Effector memory CD8-positive, alpha-beta T cell (primary cell): Measurements from ENCODE around the gene CDK17.
A peak's percentile ranks its signal among the peaks of the same experiment; 100 is the strongest.

Source experiments
- ATAC-seq: fragments of 150-1000 bp; cut with Tn5 transposase; replicated peaks from 2 replicates; pipeline ENCODE4 v1.10.0; 2021; ENCODE audit warnings: mild to moderate bottlenecking, moderate library complexity
- DNase-seq, 3 experiments: peaks; one replicate each; pipeline ENCODE4 v3.0.0; 2021
- H3K27ac Mint-ChIP-seq, 2 donors: one replicate each; pipeline ENCODE4 v1.8.0; 2022; ENCODE audit warnings: mild to moderate bottlenecking in 2 of 2, mixed read lengths in 2 of 2, moderate library complexity in 2 of 2
- H3K27me3 Mint-ChIP-seq, 2 donors: one replicate each; pipeline ENCODE4 v1.8.0; 2022; ENCODE audit warnings: mixed read lengths in 2 of 2
- H3K36me3 Mint-ChIP-seq: one replicate; pipeline ENCODE4 v1.8.0; 2022; ENCODE audit warnings: mild to moderate bottlenecking, moderate library complexity, mixed read lengths; ENCODE audit not compliant: insufficient read depth
- H3K4me1 Mint-ChIP-seq, 2 donors: one replicate each; pipeline ENCODE4 v1.8.0; 2022; ENCODE audit warnings: low read depth in 2 of 2, mixed read lengths in 2 of 2
- H3K4me3 Mint-ChIP-seq, 2 donors: one replicate each; pipeline ENCODE4 v1.8.0; 2022; ENCODE audit warnings: mild to moderate bottlenecking in 2 of 2, mixed read lengths in 2 of 2, moderate library complexity in 2 of 2
- H3K9me3 Mint-ChIP-seq, 2 donors: one replicate each; pipeline ENCODE4 v1.8.0; 2022; ENCODE audit warnings: mixed read lengths in 2 of 2

Gene CDK17

DNA sequence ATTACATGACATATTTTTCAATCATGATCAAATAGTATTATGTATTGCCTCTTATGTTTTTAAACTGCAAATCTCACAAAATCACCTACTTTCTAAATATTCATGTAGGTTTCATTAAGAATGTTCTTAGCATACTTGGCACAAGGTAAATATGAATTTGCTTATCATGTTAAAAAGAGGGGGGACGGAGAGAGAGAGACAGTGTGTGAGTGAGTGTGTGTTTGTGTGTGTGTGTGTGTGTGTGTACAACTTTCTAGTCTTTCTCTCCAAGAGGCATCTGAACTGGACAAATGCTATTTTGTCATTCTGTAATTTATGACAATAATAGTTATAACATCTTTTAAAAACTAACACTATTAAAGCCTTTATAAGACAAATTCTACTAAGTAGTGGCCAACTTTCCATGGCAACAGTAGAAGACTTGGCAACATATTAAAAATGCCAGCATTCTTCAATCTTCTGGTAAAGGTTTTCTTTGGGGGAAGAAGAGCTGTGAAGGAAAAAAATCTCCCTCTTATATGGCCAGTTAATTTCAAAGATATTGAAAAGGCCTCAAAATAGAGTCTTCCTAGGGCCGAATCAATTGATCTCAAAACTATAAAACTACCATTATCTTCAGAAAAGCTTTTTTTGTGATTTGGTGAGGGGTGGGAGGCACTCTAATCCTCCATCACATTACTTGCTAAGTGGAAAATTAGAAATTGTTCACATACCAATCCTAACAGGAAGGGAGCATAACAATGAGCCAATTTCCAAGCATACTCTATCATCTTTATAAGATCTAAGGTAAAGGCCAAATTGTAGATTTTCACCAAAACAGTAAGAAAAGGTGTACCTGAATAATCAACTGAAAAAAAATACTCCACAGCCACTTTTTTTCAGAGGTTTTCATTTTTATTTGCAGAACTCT, 28.2 kb downstream of the CDK17 start:
- no peaks in the 10 kb centered on the region for H3K9me3 Mint-ChIP-seq
- H3K36me3 Mint-ChIP-seq: peaks cover 53% of the 10 kb centered on the region
- H3K27me3 Mint-ChIP-seq: no peaks in the 10 kb centered on the region
- peaks cover 60 to 77% of the 10 kb centered on the region in 2 donors for H3K4me1 Mint-ChIP-seq
- DNase-seq: no peak
- peak overlapping the region in 1 of 2 donors; percentile 9 for H3K4me3 Mint-ChIP-seq
- peak overlapping the region; percentile 35 to 51 for H3K27ac Mint-ChIP-seq
- no peak for ATAC-seq

DNA sequence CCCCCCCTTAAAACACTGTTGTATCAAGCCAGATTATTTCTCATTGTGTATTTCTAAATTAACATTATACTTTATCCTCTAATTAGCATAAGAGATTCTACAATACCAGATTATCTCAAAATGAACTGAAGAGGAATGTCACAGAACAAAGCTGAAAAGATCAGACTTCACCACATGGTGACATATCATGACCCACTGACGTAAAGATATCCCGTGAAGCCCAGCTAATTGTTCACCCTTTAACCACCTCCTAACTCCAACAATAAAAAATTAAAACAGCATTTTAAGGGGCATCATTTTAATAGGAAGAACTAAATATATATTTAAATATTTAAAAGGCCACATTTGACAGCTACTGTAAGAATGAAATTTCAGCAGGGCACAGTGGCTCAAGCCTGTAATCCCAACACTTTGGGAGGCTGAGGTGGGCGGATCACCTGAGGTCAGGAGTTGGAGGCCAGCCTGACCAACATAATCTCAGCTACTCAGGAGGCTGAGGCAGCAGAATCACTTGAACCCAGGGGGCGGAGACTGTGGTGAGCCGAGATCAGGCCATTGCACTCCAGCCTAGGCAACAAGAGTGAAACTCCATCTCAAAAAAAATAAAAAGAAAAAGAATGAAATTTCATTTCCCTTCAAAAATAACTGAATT, 29.0 kb downstream of the CDK17 start:
- Mint-ChIP-seq H3K36me3 (peaks cover 60% of the 10 kb centered on the region), H3K27ac (peak overlapping the region; percentile 35 to 51), H3K9me3 (no peaks in the 10 kb centered on the region), H3K4me3 (peak overlapping the region in 1 of 2 donors; percentile 60), H3K4me1 (peaks cover 62 to 79% of the 10 kb centered on the region in 2 donors), H3K27me3 (no peaks in the 10 kb centered on the region)
- DNase-seq (no peak), ATAC-seq (no peak)

DNA sequence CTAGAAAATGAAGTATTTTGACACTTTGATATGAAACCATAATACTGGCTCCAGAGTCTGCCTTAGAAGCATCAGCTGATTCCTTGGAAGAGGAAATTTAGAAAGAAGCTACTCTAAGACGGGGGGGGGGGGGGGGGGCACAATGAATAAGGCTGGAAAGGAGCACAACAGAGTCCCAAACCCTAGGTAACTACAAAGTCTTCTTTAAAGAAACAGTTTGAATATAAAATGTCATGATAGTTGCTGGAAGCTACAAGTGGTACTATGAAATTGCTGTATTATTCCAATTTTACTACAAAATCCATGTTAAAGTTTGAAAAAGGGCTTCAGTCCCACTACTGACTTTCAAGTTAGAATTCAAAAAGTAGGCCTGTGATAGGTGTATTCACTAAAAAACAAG, 31.6 kb downstream of the CDK17 start:
- DNase-seq (no peak), ATAC-seq (no peak)
- Mint-ChIP-seq H3K4me3 (no peak overlapping the region), H3K9me3 (no peaks in the 10 kb centered on the region), H3K36me3 (peaks cover 66% of the 10 kb centered on the region), H3K27ac (no peak overlapping the region), H3K4me1 (peaks cover 47 to 75% of the 10 kb centered on the region in 2 donors), H3K27me3 (no peaks in the 10 kb centered on the region)

DNA sequence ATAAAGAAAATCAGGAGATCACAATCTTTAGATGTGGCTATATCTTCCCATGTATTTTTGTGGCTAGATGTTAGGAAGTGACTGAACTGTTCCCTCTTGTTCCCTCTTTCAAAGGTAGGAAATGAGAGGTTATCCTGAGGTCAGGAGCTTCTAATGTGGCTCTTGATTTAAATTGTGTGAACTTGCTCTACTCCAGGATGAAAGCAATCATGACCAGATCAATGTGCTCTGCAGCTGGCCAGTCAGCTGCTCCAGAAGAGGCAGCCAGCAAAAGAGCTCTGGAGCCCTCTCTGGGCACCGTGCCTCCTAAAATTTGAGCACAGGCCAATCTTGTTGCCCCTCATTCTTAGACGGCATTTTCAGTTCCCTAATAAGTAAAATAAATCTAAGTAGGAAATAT, 32.0 kb downstream of the CDK17 start:
- ATAC-seq: no peak
- Mint-ChIP-seq H3K27ac (peak overlapping the region in 1 of 2 donors; percentile 41), H3K36me3 (peaks cover 66% of the 10 kb centered on the region), H3K27me3 (no peaks in the 10 kb centered on the region), H3K9me3 (no peaks in the 10 kb centered on the region), H3K4me1 (peaks cover 44 to 70% of the 10 kb centered on the region in 2 donors), H3K4me3 (no peak overlapping the region)
- DNase-seq: no peak

DNA sequence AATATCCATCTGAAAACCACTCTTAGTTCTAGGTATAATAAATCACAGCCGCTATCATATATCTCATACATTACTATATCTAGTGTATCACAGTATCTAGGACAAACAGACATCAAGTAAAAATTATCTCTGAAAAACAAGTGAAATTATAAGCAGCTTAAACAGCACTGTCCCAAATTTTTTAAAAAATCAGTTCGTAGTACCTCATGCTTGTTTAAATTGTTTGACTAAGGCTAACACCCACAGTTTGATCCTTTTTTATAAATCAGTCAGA, 33.9 kb downstream of the CDK17 start:
- H3K36me3 Mint-ChIP-seq: peaks cover 70% of the 10 kb centered on the region
- no peak for ATAC-seq
- peak overlapping the region in 1 of 2 donors; percentile 23 for H3K27ac Mint-ChIP-seq
- no peaks in the 10 kb centered on the region for H3K9me3 Mint-ChIP-seq
- H3K4me1 Mint-ChIP-seq: peaks cover 35 to 70% of the 10 kb centered on the region in 2 donors
- H3K27me3 Mint-ChIP-seq: no peaks in the 10 kb centered on the region
- peak overlapping the region in 1 of 2 donors; percentile 12 for H3K4me3 Mint-ChIP-seq
- no peak for DNase-seq

DNA sequence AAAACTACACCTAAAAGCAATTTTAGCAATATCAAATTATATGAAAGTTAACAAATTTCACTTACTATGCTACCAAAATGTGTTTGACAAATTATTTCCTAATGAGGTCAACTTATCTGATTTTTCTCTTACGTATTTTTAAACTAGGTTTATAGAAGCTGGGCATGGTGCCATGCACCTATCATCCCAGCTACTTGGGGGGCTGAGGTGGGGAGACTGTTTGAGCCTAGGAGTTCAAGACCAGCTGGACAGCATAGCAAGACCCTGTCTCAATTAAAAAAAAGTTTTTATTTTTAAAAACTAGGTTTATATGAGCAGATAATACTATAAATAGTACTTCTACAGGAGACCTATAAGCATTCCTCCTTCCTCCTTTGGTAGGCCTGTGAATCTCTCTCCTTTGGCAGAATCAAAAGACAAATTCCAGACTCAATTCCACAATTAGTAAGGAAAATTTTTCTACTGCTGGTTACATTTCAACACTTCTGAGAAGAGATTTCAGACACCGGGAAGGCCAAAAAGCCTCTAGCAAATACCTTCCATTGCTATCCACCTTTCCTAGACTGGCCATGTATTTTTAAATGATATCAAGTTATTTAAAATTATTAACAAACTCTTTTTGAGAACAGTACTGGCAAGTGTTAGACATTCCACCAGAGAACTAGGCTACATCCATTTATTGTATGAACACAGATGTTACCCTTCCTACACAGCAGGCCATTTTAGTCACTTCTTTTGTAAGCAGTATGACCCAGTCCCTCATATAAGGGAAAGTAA, 34.4 kb downstream of the CDK17 start:
- no peaks in the 10 kb centered on the region for H3K9me3 Mint-ChIP-seq
- DNase-seq: no peak

DNA sequence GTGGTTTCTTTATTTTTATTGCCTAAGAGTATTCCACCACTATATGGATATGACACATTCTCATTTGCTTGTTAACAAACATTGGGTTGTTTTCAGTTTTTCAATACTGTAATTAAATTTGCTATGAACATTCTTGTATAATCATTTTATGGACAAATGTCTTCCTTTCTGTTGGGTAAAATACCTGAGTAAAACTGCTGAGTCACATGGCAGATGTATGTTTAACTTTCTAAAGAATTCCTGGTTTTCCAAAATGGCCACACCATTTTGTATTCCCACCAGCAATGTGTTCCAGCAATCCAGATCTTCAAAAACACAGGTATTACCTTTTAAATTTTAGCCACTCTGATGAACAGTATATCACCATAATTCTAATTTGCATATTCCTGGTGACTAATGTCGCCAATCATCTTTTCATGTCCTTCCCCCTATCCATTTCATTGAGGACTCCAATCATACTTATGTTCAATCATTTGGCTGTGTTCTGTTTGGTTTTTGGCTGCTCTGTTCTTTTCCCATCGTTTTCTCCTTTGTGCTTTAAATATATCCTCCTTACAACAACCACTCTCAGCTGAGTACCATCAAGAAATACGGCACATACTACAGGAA, 36.0 kb downstream of the CDK17 start:
- Mint-ChIP-seq H3K4me1 (peaks cover 38 to 73% of the 10 kb centered on the region in 2 donors), H3K27ac (peak overlapping the region in 1 of 2 donors; percentile 8)

More for the DNA sequence above, 34.4 kb downstream of the CDK17 start:
- H3K4me1 Mint-ChIP-seq: peaks cover 35 to 70% of the 10 kb centered on the region in 2 donors
- peaks cover 66% of the 10 kb centered on the region for H3K36me3 Mint-ChIP-seq
- H3K4me3 Mint-ChIP-seq: peak overlapping the region in 1 of 2 donors; percentile 12
- H3K27ac Mint-ChIP-seq: peak overlapping the region in 1 of 2 donors; percentile 23
- no peak for ATAC-seq
- no peaks in the 10 kb centered on the region for H3K27me3 Mint-ChIP-seq

DNA sequence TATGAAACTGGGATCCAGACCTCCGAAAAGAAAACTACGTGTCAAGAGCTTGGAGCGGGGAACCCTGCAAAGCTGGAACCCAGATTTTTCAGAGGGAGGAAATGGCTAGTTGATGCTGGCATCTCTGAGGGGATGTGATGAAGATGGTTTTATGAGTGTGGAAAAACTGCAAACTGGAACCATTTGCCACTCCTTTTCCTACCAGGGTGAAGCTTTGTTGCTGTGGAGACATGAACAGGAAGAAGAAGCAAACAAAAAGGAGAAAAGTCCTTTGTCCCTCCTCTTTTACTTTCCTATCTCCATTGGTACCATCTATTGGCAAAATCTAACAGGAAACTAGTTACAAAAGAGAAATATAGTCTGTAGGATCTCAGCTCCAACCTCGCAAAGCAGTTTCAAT, 39.2 kb downstream of the CDK17 start:
- H3K4me1 Mint-ChIP-seq: peaks cover 26 to 65% of the 10 kb centered on the region in 2 donors
- H3K27ac Mint-ChIP-seq: peak overlapping the region in 1 of 2 donors; percentile 38
- no peaks in the 10 kb centered on the region for H3K27me3 Mint-ChIP-seq
- H3K4me3 Mint-ChIP-seq: peak overlapping the region in 1 of 2 donors; percentile 9
- H3K9me3 Mint-ChIP-seq: no peaks in the 10 kb centered on the region
- ATAC-seq: no peak
- H3K36me3 Mint-ChIP-seq: peaks cover 64% of the 10 kb centered on the region
- DNase-seq: no peak

More for the DNA sequence above, 36.0 kb downstream of the CDK17 start:
- DNase-seq: no peak
- no peaks in the 10 kb centered on the region for H3K27me3 Mint-ChIP-seq
- no peaks in the 10 kb centered on the region for H3K9me3 Mint-ChIP-seq
- peak overlapping the region in 1 of 2 donors; percentile 41 for H3K4me3 Mint-ChIP-seq
- peaks cover 66% of the 10 kb centered on the region for H3K36me3 Mint-ChIP-seq
- no peak for ATAC-seq

DNA sequence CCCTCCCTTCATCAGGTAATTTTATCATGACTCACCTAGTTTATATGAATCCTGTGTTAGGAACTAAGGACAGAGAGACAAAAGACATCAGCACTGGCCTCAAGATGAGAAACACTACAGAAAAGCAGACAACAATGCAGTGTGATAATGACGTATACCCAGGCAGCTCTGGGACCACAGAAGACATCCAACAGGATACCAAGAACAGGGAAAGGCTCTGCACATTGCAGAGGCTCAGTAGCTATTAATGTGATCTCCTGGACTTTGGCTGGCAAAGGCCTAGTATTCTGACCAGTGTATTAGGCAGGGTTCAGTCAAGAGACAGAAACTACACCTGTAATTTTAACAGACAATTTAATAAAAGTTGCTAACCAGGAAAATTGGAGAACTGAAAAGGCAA, 39.7 kb downstream of the CDK17 start:
- Mint-ChIP-seq H3K4me1 (peaks cover 28 to 64% of the 10 kb centered on the region in 2 donors), H3K27ac (peak overlapping the region in 1 of 2 donors; percentile 38), H3K36me3 (peaks cover 62% of the 10 kb centered on the region), H3K27me3 (no peaks in the 10 kb centered on the region), H3K9me3 (no peaks in the 10 kb centered on the region), H3K4me3 (peak overlapping the region in 1 of 2 donors; percentile 9)
- DNase-seq (no peak), ATAC-seq (peak; percentile 23)

DNA sequence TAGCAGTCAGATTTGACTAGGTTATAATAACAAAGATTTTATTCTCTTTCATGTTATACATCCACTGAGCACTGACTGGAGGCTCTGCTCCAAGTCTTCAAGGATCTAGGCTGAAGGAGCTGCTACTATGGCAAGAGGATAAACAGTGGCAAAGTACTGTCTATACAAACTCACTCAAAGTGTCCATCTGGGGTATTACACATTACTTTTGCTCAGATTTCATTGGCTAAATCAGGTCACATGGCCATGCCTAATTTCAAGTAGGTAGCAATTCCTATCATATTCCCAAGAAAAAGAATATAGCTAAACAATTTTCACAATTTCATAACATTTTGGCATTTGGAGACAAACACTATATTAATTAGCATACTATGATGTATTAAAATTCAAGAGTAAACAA, 40.9 kb downstream of the CDK17 start:
- H3K4me3 Mint-ChIP-seq: no peak overlapping the region
- ATAC-seq (peak; percentile 39), DNase-seq (no peak)
- H3K27ac Mint-ChIP-seq: no peak overlapping the region
- no peaks in the 10 kb centered on the region for H3K9me3 Mint-ChIP-seq
- peaks cover 60% of the 10 kb centered on the region for H3K36me3 Mint-ChIP-seq
- H3K27me3 Mint-ChIP-seq: no peaks in the 10 kb centered on the region
- peaks cover 33 to 65% of the 10 kb centered on the region in 2 donors for H3K4me1 Mint-ChIP-seq

DNA sequence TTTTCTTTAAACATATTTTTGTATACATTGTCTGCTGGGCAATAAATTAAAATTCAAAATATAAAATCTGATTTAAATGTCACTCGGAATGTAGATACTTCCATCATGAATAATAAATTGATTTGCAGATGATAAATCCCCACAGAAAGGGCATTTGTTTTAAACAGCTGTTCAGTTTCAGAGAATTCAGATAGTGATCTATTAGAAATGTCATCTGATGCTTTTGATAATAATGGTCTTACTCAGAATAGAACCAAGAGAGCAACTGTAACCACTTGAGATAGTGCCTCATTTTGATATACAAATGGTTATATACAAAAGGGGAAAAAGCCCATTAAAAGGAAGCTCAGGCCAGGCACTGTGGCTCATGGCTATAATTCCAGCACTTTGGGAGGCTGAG, 43.4 kb downstream of the CDK17 start:
- ATAC-seq (no peak), DNase-seq (no peak)
- peak overlapping the region in 1 of 2 donors; percentile 13 for H3K4me3 Mint-ChIP-seq
- no peak overlapping the region for H3K27ac Mint-ChIP-seq
- H3K36me3 Mint-ChIP-seq: peaks cover 46% of the 10 kb centered on the region
- H3K9me3 Mint-ChIP-seq: no peaks in the 10 kb centered on the region
- peaks cover 40 to 71% of the 10 kb centered on the region in 2 donors for H3K4me1 Mint-ChIP-seq
- no peaks in the 10 kb centered on the region for H3K27me3 Mint-ChIP-seq

DNA sequence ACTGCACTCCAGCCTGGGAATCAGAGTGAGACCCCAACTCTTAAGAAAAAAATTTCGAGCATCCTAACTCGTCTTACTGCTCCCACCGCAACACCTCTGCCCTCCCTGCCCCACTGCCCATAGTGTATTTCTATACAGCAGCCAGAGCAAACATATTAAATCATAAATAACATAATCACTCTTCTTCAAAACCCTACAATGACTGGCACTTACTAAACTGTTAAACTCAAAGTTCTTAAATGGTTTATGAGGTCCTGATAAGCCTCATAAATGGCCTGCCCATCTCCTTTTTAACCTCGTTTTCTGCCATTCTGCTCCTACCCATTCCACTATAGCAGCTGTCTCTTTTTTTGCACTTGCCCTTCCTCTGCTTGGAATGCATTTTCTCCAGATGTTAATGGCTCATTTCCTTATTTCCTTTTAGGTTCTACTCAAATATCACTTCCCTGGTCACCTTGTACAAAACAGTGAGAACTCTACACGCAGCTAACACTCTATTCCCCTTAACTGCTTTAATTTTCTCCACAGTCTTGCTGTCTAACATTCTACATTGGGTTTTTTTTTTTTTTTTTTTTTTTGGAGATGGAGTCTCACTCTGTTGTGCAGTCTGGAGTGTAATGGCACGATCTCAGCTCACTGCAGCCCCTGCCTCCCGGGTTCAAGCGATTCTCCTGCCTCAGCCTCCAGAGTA, 45.2 kb downstream of the CDK17 start:
- ATAC-seq: no peak
- no peaks in the 10 kb centered on the region for H3K9me3 Mint-ChIP-seq
- H3K27me3 Mint-ChIP-seq: no peaks in the 10 kb centered on the region
- peaks cover 40% of the 10 kb centered on the region for H3K36me3 Mint-ChIP-seq
- H3K4me1 Mint-ChIP-seq: peaks cover 43 to 70% of the 10 kb centered on the region in 2 donors
- DNase-seq: no peak
- peak overlapping the region; percentile 0 to 9 for H3K4me3 Mint-ChIP-seq
- H3K27ac Mint-ChIP-seq: peak overlapping the region; percentile 26 to 33
